Activated CD8-positive, alpha-beta memory T cell treated with anti-CD3 and anti-CD28 coated beads for 24 hours (primary cell): ENCODE measurements around the gene SIK1.
"Not testable (repeated sequence)": the region's sequence is repeated elsewhere in the genome, so short reads cannot be mapped to it uniquely, and the experiment has no call there.

Source experiments
- DNase-seq: peaks from one replicate; pipeline ENCODE4 v3.0.0-alpha.2; 2020

The SIK1 gene

DNA sequence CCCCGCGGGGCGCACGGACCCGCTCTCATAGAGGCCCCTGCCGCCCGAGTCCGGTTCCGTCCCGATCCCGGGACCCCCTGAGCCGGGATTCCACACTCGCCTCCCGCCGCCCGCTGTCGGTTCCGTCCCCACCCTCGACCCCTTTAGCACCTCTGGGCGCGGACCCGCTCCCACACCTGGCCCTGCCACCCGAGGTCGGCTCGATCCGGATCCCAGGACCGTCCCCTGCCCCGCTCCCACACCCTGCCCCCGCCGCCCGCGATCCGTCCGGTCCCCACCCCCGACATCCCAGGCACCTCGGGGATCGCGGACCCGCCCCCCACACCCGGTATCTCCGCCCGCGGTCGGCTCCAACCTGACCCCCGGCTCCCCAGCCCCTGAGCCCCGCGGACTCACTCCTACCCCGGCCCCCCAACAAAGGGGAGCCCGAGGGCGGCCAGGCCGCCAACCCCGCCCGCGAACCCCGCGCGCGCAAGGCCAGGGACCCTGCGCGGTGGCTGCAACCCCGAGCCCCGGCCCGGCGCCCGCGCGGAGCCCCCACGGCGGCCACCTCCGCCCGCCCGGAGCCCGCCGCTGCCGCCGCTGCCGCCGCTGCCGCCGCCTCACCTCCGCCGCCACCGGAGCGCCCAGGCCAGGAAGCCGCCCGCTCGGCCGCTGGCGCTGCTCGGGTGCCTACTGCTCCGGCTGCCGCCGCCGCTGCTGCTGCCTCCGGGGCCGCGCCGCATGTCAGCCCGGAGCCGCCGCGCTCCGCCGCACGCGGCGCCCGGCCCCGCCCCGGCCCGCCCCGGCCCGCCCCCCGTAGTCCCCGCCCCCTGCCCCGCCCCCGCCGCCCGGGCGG lies at the start of gene SIK1:
Gene SIK1 (minus strand): TSS at position 728 of the 838 bp plus-strand sequence. CDS start 953 bp downstream, outside the sequence.
- not testable (repeated sequence) for DNase-seq

DNA sequence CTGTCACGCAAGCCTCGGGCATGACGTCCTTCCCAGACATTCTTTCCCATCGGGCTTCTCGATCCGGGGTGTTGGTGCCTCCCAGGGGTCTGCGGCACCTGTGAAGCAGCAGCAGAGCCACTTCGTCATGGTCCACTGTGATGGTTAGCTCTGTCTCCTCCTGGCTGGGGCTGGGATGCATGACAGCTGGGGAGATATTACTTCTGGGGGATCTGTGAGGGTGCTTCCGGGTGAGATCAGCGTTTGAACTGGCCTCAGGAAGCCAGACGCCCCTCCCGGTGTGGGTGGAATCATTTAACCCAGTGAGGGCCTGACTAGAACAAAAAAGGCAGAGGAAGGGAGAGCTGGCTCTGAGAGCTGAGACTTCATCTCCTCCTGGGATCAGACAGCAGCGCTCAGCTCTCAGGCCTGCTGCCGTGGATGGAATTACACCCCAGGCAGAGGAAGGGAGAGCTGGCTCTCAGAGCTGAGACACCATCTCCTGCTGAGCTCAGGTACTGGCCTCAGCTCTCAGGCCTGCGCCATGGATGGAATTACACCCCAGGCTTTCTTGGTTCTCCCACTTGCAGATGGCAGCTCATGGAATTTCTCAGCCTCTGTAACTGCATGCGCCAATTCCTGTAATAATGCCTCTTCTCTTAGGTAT lies 44.8 kb upstream of the SIK1 start:
- not testable (repeated sequence) for DNase-seq

GRCh38 chr21:43469719-43470458 lies 43.0 kb upstream of the SIK1 start:
- not testable (repeated sequence) for DNase-seq

- DNase-seq, result peak; percentile 47
Measured at GRCh38 chr21:43467785-43468184, 40.9 kb upstream of the SIK1 start.

DNA sequence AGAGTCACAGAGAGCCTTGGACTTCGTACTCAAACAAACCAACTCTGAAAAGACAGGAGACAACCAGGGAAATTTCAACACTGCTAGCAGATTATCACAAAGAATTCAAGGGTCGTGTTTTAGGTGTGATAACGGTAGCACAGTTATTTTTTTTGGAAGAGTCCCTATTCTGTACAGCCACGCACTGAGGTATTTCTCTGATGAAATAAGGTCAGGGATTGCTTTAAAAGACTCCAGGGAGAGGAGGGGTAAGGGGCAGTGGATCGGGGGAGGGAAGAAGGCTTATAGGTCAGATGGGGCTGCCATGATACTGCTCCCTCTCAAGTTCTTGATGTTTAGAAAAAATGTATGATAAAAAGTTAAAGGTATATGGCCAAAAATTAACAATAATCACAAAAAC lies 38.2 kb upstream of the SIK1 start:
- not testable (repeated sequence) for DNase-seq

DNA sequence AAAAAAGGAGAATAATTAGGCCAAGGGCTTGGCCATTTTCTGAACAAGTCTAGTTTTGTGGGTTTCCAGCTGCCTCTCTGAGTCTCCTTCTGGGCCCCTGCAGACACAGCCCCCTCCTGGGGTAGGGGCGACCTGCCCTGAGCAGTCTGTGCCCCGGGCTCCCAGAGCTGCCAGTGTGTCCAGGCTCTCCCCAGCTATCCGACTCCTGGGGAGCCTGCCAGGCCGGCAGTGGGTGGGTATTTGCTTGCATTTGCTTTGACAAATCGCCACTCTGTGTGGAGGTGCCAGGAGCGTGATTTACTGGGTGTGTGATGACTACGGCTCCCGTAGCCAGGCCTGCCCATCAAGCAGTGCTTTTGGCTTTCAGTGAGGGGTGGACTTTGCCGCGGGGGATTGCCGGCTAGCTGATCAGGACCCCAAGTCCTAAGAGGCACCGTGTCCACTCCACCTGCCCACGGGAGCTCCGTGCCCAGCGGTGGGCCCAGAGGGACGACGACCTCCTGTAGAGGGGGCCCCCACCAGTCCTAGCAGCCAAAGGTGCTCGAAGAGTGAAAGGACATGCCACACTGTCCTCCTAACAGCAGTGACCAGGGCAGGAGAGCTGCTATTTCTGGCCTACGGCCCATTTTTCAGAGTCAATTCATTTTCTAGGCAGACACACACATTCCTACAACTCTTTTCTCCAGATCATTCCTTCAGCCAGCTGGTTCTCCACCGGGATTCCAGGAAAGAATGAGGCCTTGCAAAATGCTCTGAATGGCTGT lies 36.7 kb upstream of the SIK1 start:
- DNase-seq, result peak; percentile 3

DNA sequence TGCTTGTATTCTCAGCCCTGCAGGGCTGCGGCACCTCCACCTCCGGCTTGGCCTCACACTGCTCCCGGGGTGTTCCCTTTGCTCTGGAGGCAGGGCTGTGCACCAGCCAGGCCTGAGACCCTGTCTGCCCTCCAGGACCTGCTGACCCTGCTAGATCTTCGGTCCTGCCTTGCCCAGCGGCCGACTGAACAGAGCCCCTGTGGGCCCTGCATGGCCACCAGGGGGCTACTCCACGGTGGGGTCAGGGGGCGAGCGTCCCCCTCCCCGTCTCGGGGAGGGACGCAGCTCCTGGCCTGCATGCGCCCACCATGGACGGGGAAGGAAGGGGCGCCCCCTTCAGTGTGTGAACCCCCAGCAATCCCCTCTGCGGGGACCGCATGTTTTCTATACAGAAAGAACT lies 36.0 kb upstream of the SIK1 start:
- DNase-seq, result not testable (repeated sequence)

DNA sequence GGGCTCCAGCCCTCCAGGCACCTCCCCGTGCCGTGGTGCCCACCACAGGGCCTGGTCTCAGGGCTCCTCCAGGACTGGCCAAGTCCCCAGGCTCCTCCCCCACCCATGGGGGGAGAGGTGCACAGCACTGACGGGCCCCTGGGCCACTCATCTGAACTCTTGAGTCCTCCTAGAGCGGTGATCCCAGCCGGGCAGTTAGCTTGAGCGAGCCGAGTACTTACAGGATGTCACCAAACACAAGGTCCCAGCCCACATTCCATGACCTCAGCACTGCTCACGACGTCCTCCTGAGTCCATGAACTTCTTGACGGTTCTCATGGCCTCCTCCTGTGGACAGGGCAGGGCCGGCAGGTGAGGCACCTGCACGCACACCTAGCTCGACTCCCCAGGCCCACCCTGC lies 33.5 kb upstream of the SIK1 start:
- not testable (repeated sequence) for DNase-seq

DNA sequence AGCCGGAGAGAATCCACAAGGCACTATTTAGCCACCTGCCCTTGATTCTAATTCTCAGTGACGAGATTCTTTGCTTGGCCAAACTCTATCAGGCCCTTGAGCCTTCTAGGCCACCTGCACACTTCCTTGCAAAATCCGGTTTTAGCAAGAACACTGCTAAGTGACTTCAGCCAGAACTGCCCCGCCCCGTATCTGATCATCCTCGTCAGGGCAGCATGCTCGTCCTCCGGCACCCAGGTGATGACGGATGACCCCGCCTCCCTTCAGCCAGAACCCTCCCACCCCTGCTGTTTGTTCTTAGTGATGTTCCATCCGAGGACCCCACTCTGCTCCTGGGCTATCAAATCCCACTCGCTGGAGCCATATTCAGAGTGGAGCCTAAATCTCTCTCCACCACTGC lies 32.1 kb upstream of the SIK1 start:
- DNase-seq, result not testable (repeated sequence)

DNA sequence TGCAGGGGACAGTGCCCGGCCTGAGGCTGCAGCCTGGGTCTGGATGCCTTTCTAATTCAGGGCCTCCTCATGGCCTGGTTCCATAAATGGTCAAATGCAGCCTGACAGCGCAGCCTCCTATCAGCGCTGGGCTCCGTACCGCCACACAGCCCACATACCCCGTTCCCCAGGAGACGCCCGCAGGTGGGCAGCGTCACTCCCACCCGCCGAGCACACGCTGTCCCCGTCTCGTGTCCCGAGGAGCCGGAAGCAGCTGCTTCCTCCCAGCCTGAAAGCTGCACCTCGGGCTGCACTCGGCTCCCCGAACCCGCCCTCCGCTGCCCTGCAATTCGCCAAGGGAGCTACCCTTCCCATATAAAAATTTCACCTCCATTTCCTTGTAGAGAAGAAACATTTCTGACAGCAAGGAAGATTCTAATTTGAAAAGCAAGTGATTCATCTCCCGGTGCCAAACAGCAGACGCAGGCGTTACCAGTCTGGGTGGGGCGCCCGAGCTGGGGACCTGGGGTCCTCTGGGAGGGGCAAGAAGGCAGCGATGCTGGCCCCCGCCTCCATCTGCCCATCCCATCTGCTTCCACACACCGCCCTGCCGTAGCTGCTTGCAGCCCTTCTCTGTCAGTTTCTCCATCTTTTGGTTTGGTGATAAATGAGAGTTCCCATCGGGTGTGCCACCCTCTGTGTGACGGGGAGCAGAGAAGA lies 29.8 kb upstream of the SIK1 start:
- DNase-seq, result not testable (repeated sequence)

DNA sequence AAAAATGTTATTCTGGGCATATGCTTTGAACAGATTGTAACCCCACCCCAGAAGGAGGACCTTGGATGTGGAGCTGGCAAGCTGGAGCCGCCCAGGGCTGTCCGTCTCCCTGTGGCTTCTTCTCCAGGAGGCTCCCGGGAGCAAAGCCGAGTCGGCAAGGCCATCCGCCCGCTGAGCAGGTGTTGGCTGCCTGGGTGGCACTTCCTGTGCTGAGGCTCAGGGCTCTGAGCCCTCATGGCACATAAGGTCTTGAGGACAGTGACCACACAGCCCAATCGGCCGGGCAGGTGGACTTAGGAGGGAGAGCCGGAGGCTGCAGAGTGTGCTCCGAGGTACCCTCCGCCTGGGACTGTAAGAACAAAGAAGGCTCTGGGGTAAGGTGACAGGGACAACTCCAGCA lies 28.8 kb upstream of the SIK1 start:
- not testable (repeated sequence) for DNase-seq

- DNase-seq, result not testable (repeated sequence)
Measured at GRCh38 chr21:43454176-43454575, 27.2 kb upstream of the SIK1 start.

- not testable (repeated sequence) for DNase-seq
Measured at GRCh38 chr21:43451850-43452249, 24.9 kb upstream of the SIK1 start.

DNA sequence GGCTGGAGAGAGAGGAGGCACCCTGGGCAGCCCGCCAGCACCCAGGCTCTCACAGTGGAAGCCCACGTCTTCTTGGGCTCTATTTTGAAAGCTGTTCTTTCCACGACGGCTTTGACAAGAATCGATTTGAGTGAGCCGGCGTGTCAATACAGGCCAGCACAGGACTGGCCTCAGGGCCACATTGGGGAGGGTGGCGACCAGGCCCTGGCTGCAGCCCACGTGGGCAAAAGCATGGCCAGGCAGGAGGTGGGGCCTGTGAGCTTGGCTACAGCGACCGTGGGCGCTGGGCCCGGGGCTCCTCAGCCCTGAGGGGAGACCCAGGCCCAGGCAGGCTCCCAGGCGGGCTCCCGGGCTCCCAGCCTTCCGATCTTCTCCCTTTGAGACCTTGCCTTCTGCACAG lies 23.4 kb upstream of the SIK1 start:
- DNase-seq, result not testable (repeated sequence)

DNA sequence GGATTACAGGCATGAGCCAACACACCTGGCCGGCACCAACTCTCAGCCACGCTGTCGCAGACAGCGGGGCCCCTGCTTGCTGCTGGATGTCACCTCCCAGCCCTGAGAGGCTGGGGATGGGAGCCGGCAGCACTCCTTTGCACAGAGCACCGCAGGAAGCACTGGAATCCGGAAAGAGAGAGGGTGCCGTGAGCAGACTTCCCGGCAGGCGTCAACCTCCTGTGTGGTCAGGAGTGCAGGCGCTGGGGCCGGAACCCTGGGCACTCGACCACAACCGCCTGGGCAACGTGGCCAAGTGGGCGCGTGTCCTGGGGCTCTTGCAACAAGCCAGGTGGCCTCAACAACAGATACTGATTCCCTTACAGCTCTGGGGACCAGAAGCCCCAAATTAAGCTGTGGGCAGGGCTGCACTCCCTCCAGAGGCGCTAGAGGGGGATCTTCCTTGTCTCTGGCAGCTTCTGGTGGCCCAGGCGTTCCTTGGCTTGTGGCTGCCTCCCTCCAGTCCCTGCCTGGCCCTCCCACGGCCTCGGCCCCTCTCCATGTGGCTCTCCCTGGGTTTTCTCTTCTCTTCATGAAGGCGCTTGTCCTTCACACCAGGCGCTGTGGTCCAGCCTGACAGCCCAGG lies 20.5 kb upstream of the SIK1 start:
- DNase-seq, result not testable (repeated sequence)

DNA sequence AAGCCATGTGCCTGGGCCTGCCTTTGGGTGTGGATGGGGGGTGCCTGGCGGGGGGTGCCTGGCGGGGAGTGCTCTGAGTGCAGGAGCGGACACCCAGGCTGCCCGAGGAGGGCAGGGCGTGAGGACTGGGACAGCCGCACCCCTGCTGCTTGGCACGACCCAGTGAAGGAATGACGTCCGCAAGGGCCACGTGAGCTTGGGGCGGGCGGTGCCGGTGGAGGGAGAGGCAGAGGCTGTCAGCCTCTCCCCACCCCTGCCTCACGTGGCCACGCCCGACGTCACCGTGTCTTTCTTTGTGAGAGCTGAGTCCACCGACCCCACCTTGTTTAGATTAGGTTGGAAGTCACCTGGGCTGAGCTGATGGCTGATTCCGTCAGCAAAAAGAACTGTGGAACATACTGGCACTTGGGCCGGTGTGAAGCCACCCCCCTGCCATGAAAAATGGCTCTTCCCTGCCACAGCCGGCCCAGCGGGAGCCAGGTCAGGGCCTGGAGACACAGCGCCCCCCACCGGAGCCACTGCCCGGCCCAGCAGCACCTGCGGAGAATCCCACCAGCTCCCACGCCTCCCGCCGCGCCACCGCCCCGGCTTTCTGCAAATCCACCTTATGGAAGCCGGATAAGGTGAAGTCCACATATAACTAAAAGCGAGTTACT lies 19.5 kb upstream of the SIK1 start:
- not testable (repeated sequence) for DNase-seq

DNA sequence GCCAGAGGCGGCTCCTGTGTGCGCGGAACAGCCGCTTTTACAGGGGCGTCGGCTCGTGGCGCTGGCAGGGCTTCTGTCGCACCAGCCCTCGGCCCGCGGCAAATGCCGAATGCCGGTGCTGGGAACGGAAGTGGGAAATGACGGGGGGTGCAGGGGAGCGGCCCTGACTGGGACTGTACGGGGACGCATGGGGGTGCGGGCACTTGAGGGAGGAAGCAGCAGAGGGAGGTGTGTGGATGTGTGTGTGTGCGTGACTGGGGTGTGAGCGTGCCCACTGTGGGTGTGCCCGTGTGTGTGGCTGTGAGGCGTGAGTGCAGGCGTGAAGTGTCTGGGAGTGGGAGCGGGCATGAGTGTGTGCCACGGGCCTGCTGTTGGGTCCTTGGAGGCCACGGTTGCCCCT lies 17.6 kb upstream of the SIK1 start:
- not testable (repeated sequence) for DNase-seq

DNA sequence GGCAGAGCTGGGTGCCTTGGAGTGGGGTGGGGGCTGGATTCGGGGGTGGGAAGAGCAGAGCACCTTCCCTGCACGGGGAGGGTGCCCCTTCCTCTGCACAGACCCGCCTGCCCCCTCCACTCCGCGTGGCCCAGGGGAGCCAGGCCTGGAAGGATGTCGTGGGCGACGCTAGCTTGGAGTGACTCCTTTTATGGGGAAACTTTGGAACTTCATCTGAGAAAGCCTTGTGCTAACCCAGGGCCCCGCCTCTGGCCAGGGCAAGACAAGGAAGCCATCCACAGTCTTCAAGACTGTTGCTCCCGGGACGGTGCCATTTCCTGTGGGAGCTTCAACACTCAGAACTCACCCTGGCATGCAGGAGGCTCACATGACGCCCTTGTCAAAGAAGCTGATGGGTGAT lies 15.6 kb upstream of the SIK1 start:
- DNase-seq, result not testable (repeated sequence)

- DNase-seq, result not testable (repeated sequence)
Measured at GRCh38 chr21:43440835-43441727, 14.2 kb upstream of the SIK1 start.
